Prostate gland (tissue), 2 donors: Measurements from ENCODE around the gene ROBO1.

Source experiments
- CTCF ChIP-seq, 4 experiments: fragments of 200-600 bp in 2 of 4; fragments of 450-650 bp in 2 of 4; sonication (generic) in 2 of 4; IDR thresholded peaks; 1 replicate in 3 of 4; 2 replicates in 1 of 4; pipeline ENCODE4 v1.5.1; 2016 to 2019; ENCODE audit warnings: antibody characterized with exemption in 4 of 4, mild to moderate bottlenecking in 2 of 4, moderate library complexity in 2 of 4
- POLR2AphosphoS5 ChIP-seq: sonication (generic); formaldehyde crosslinking; IDR thresholded peaks from one replicate; pipeline ENCODE4 v1.6.1; 2017; ENCODE audit warnings: antibody characterized with exemption

DNA sequence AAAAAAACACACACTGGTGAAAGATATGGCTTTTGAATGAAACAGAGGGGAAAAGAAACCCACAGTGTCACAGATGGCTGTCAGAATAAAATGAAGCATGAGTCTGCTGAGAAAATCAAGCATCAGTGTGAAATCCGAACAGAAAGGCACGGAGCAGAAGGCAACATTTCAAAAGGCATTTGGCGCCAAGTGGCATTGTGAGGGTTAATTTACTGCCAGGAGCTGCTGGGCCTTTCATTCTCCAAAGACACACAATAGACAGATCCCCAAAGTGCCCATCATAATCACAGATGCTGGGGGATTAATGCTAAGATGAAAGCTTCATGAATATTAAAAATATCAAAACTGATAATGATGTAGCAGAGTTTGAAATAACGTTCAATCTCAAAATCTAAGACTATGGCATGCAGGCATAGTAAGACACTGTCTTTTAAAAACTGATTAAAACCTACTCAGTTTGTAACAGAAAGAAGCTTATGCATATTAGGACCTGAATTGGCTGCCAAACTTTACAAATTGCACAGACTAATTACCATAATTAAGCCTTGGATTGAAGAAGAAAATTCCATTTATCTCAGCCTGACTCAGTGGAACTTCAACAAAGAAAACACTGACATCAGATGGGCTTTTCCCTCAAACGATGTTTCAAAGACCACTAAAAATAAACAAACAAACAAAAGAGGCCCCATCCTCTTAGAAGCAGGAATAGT is 589.2 kb downstream of the ROBO1 start:
- TF ChIP-seq CTCF (IDR thresholded peaks at IDR 0.05) (no peak), POLR2AphosphoS5 (no peak)
